ENCODE results near the gene TLE7. TPM values are rescaled to one million over a fixed set of nuclear protein-coding genes. Genes with fewer than 3 reads are reported as not detected.

Gene TLE7
- total and polyA plus RNA-seq, 3 donors from 2014 or later, result 1.7 to 3.0 (median 2.4) TPM

DNA sequence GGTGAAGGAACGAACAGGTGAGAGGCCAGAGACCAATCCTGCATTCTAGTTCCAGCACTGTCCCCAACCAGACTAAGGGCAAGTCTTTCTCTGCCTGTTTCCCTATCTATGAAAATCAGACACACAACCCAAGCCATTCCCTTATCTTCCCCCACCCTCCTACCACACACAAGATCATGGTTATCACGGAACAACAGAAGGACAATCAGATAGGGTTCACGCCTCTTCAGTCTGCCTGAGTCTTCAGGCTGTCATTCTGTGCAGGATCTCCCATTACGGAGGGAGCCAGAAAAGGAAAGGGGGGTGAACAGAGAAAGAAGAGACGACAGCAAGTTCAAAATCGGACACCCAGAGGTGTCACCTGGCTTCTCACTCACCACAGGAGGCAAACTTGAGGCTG lies 11.1 kb downstream of the TLE7 start:
- Histone ChIP-seq H3K27ac (no peak overlapping the region), H3K36me3 (ENCODE audit: low read depth, missing control alignments) (no peaks in the 10 kb centered on the region), H3K4me3 (no peak overlapping the region), H3K27me3 (no peaks in the 10 kb centered on the region), H3K9me3 (no peaks in the 10 kb centered on the region), H3K4me1 (no peaks in the 10 kb centered on the region)
- DNase-seq, result no peak
- 78 to 82% methylated on average over 5 to 6 of the region's 6 CpGs for WGBS, 2 donors
- intact Hi-C loops (cut with DNase I; ENCODE audit: low total_unique reads), result no loop called here
- TF ChIP-seq, protein P1, sequence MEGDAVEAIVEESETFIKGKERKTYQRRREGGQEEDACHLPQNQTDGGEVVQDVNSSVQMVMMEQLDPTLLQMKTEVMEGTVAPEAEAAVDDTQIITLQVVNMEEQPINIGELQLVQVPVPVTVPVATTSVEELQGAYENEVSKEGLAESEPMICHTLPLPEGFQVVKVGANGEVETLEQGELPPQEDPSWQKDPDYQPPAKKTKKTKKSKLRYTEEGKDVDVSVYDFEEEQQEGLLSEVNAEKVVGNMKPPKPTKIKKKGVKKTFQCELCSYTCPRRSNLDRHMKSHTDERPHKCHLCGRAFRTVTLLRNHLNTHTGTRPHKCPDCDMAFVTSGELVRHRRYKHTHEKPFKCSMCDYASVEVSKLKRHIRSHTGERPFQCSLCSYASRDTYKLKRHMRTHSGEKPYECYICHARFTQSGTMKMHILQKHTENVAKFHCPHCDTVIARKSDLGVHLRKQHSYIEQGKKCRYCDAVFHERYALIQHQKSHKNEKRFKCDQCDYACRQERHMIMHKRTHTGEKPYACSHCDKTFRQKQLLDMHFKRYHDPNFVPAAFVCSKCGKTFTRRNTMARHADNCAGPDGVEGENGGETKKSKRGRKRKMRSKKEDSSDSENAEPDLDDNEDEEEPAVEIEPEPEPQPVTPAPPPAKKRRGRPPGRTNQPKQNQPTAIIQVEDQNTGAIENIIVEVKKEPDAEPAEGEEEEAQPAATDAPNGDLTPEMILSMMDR (IDR thresholded peaks at IDR 0.05), result no peak
- TF ChIP-seq POLR2A (IDR thresholded peaks at IDR 0.05), result no peak

DNA sequence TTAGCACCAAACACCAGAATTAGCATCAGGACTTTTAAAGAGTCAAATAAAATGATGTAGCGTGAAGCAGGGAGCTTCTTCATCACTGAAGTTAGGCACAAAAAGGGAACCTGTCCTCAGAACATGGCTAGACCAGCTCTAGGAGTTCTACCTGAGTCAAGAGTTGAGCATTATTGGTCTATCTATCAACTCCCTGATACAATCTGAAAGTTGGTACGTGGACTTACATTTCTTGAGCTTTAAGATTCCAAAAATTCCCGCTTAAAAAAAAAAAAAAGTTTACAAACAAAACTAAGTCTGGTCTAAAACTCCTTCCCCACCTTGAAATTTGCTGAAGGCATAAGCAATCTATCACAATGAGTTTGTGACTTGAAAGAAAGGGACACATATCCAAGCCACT lies 12.3 kb downstream of the TLE7 start:
- Histone ChIP-seq H3K36me3 (ENCODE audit: low read depth, missing control alignments) (no peaks in the 10 kb centered on the region), H3K27me3 (no peaks in the 10 kb centered on the region), H3K4me3 (no peak overlapping the region), H3K27ac (no peak overlapping the region), H3K9me3 (no peaks in the 10 kb centered on the region), H3K4me1 (no peaks in the 10 kb centered on the region)
- WGBS, 2 donors, result 86 to 92% methylated on average over 3 of the region's 3 CpGs
- intact Hi-C loops (cut with DNase I; ENCODE audit: low total_unique reads), result no loop called here
- TF ChIP-seq, protein P1 (IDR thresholded peaks at IDR 0.05), result no peak
- TF ChIP-seq POLR2A (IDR thresholded peaks at IDR 0.05), result no peak
- no peak for DNase-seq

DNA sequence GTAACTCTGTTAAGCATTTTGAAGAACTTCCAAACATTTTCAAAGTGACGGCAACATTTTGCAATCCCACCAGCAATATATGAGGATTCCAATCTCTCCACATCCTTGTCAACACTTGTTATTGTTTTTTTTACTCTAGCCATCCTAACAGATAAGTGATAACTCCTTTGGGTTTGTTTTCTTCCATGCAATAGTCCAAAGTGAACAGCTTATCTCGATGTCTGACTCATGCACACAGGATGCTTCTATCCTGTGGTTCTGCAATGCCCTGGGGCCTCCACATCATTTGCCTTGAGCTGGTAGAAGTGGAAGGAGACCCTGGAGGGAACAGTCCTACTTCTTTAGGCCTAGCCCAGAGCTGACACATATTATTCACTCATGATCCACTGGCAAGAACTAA lies 13.0 kb downstream of the TLE7 start:
- Histone ChIP-seq H3K36me3 (ENCODE audit: low read depth, missing control alignments) (no peaks in the 10 kb centered on the region), H3K27ac (no peak overlapping the region), H3K4me1 (no peaks in the 10 kb centered on the region), H3K4me3 (no peak overlapping the region), H3K9me3 (no peaks in the 10 kb centered on the region), H3K27me3 (no peaks in the 10 kb centered on the region)
- no peak for DNase-seq
- intact Hi-C loops (cut with DNase I; ENCODE audit: low total_unique reads), result no loop called here
- no peak for TF ChIP-seq POLR2A (IDR thresholded peaks at IDR 0.05)
- TF ChIP-seq, protein P1 (IDR thresholded peaks at IDR 0.05), result no peak
- WGBS, 2 donors, result 87 to 92% methylated on average over 2 of the region's 2 CpGs

DNA sequence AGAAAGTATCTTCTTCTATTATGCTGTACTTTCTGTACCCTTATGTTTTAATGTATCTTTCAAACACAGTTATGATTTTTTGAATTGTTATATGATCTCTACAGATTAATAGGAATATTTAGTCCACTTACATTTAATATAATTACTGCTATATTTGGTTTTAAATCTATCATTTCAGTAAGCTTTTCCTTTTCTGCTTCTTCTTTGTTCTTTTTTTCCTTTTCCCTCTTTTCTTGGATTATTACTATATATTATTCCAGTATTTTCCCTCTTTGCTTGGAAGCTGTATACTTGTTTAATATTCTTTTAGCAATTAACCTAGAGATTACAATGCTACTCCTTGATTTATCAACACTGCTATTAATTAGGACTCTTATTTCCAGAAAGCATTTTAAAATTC lies 13.5 kb downstream of the TLE7 start:
- Histone ChIP-seq H3K9me3 (no peaks in the 10 kb centered on the region), H3K4me3 (no peak overlapping the region), H3K36me3 (ENCODE audit: low read depth, missing control alignments) (no peaks in the 10 kb centered on the region), H3K27ac (no peak overlapping the region), H3K27me3 (no peaks in the 10 kb centered on the region), H3K4me1 (no peaks in the 10 kb centered on the region)
- intact Hi-C loops (cut with DNase I; ENCODE audit: low total_unique reads), result no loop called here
- no peak for DNase-seq
- TF ChIP-seq POLR2A (IDR thresholded peaks at IDR 0.05), result no peak
- TF ChIP-seq, protein P1 (IDR thresholded peaks at IDR 0.05), result no peak

GRCh38 chr16:71426880-71427615 lies 14.8 kb downstream of the TLE7 start:
- Histone ChIP-seq H3K27ac (no peak overlapping the region), H3K9me3 (no peaks in the 10 kb centered on the region), H3K27me3 (no peaks in the 10 kb centered on the region), H3K4me3 (no peak overlapping the region), H3K4me1 (no peaks in the 10 kb centered on the region), H3K36me3 (ENCODE audit: low read depth, missing control alignments) (no peaks in the 10 kb centered on the region)
- TF ChIP-seq, protein P1 (IDR thresholded peaks at IDR 0.05), result no peak
- no peak for TF ChIP-seq POLR2A (IDR thresholded peaks at IDR 0.05)
- 46 to 55% methylated on average over 12 of the region's 12 CpGs for WGBS, 2 donors
- intact Hi-C loops (cut with DNase I; ENCODE audit: low total_unique reads), result no loop called here
- no peak for DNase-seq
